ENCODE data around the gene DIP2B.

- TF ChIP-seq EZH2 (conservative IDR thresholded peaks at IDR 0.05; ENCODE audit: low read depth, low read length) = no peak
- no peak for TF ChIP-seq SMARCE1 (IDR thresholded peaks at IDR 0.05; ENCODE audit: borderline replicate concordance)
- no peak for TF ChIP-seq ZBTB8A (CRISPR knock-in tag; IDR thresholded peaks at IDR 0.05; ENCODE audit: borderline replicate concordance, low read depth)
- no peak for TF ChIP-seq POLR2G (IDR thresholded peaks at IDR 0.05; ENCODE audit: low read depth, low read length)
- no peak for TF ChIP-seq EP300 (IDR thresholded peaks at IDR 0.05; ENCODE audit: low read depth in 2 of 2, low read length in 2 of 2)
- TF ChIP-seq EP300 (CRISPR knock-in tag; IDR thresholded peaks at IDR 0.05; ENCODE audit: borderline replicate concordance) = no peak
Observed at GRCh38 chr12:50528800-50529199, 24.0 kb downstream of the DIP2B start.
